Stimulated activated CD4-positive, alpha-beta T cell treated with anti-CD3 and anti-CD28 coated beads, TNF-alpha, amount 100 ng/mL, for 48 hours (primary cell): ENCODE measurements around the gene POLE.
"Not testable (repeated sequence)": the region's sequence is repeated elsewhere in the genome, so short reads cannot be mapped to it uniquely, and the experiment has no call there.

Experiments used
- DNase-seq, 3 donors: peaks; one replicate each; pipeline ENCODE4 v3.0.0-alpha.2; 2020; ENCODE audit warnings: low read depth in 3 of 3

Gene POLE

DNA sequence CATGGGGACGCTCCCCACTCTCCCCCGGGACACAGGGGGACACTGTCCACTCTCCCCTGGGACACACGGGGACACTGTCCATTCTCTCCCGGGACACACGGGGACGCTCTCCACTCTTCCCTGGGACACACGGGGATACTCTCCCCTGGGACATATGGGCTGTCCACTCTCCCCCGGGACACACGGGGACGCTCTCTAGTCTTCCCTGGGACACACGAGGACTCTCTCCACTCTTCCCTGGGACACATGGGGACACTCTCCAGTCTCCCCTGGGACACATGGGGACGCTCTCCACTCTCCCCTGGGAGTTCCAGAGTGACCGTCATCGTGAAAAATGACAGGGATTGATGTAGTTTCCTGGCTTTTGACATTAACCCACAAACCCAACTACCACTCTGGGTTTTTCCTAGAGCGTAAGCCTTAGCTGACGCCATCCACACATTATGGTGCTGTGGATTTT is 71.5 kb downstream of the POLE start:
- no peak for DNase-seq

DNA sequence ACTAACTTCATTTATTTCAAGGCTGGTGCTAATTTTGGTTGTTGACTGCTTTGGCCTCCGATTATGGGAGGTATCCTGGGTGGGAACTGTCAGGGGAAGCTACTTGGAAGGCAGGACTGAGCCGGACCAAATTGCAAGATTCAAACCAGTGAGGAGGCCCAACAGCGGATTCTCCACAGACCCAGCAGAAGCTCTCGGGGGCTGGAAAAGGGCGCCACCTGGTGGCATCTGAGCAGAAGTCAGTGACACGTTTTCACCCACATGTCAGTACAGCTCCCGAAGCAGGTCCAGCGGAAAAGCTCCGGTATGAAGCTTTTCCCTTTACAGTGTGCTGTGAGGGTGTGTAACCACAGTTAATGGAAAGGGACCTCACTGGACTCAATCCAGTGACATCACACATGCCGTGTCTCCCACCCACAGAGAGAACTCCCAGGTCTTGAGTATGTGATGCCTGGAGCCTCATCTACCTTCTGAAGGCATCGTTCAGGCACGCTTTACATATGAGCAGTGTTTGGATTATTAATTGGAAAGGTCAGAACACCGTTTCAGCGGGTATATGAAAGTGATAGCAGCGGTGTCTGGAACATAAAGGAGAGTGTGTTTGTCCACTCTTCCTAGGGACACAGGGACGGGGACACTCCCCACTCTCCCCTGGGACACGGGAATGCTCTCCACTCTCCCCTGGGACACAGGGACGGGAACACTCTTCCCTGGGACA is 72.1 kb downstream of the POLE start:
- DNase-seq, result peak; percentile 61 to 73 (median 70)

- DNase-seq, result no peak
Measured at GRCh38 chr12:132614029-132614428, 73.1 kb downstream of the POLE start.

DNA sequence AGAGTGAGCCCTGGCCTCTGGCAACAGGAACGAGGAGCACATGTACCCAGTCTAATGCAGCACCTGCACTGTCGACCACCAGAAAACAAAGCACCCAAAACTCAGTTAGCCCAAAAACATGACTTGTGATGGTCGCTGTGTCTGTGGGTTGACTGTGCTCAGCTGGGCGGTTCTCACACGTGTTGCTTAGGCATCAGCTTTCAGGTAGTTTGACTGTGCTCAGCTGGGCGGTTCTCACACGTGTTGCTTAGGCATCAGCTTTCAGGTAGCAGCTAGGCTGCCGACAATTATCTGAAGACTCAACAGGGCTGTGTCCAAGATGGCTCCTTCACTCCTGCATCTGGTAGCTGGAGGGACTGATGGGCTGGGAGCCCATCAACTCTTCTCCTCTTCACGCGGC is 75.5 kb downstream of the POLE start:
- DNase-seq, result no peak

- DNase-seq, result no peak
Measured at GRCh38 chr12:132610866-132611602, 76.1 kb downstream of the POLE start.

GRCh38 chr12:132610051-132610759 is 76.9 kb downstream of the POLE start, which contains the start of gene LRCOL1:
Gene LRCOL1, minus strand, starts transcription at chr12:132610582. Its CDS starts 4,331 bp downstream, at chr12:132606251.
- no peak for DNase-seq

GRCh38 chr12:132608231-132609171 is 78.6 kb downstream of the POLE start:
- DNase-seq, result no peak

GRCh38 chr12:132606927-132607326 is 80.2 kb downstream of the POLE start:
- no peak for DNase-seq

DNA sequence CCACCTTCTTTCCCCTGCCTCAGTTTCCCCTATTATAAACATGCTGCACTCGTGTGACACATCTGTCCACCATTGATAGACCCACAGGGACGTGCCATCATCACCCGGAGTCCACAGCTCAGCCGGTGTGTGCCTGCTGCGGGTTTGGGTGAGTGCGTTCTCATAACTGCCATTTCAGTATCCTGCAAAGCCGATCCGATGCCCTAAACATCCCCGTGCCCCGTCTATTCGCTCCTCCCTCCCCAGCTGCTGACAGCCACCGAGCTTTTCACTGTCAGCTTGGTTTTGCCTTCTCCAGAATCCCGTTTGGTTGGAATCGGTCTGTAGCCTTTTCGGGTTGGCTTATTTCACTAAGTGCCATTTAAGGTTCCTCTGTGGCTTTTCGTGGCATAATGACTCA is 80.7 kb downstream of the POLE start:
- DNase-seq, result no peak

DNA sequence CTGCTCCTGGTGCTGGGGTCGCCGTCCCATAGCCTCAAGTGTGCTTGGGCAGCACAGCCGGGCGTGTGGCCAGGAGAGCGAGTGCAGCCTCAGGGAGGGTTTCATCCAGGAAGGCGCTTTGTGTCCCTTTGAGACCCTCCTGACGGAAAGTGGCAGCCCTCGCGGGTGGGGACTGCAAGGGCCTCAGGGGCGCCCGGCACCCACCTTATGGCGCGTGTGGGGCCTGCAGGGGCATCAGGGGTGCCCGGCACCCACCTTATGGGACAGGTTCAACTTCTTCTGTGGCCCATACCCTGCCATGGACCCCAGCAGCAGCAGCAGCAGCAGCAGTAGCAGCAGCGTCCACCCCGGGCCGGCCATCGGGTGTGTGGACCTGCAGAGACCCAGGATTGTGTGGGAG is 81.2 kb downstream of the POLE start:
- no peak for DNase-seq

DNA sequence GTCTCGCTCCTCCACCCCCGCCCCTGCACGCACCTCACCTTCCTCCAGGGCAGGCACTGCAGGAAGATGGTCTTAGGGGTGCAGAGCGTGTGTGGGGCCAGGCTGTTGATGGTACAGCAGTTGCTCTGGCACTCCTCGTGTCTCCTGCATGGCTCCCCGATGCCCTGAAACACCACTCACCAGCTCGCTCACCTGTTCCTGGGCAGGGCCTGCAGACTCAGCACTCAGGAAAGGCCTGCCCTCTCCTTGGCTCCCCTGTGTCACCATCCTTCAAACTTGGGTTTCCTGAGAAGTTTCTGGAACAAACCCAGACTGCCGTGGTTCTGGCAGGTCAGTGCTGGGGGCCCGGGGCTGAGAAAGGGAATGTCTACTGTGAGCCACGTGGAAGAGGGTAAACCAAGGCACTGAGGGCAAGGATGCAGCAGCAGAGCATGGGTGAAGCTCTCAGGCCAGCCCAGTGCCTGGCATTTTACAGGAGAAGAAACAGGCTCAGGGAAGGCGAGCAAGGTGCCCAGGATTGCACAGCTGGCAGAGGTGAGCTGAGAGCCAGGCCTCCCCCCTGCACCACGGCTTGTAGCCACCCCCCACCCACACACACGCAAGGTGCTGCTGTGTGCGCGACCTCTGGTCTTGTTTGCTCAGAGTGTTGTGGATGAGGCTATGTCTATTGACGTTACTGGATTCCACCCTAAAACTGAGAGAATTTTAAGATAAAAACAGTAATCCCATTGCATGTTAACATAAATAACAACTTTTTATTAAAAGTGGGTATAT is 82.3 kb downstream of the POLE start:
- no peak for DNase-seq

DNA sequence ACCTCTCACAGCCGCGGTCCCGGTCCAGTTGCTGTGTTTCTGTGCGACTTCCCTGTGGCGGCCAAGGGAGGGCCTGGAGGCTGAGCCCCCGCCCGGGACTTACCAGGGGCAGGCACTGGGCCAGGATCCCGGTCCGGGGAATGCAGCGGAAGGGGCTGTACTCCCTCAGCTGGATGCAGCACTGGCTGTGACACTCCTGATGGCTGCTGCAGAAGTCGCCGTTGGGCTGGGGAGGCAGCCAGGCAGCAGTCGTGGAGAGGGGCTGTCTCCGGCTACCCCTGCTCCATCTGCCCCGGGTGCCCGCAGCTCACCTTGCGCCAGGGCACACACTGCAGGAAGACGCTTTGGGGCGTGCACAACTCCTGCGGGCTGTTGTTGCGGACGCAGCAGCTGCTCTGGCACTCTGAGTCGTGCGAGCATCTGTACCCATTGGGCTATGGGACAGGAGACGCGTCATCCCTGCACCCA is 83.0 kb downstream of the POLE start:
- DNase-seq, result no peak

GRCh38 chr12:132603240-132604150 is 83.6 kb downstream of the POLE start:
- DNase-seq, result no peak

- no peak for DNase-seq
Measured at GRCh38 chr12:132602572-132603239, 84.4 kb downstream of the POLE start.

GRCh38 chr12:132601171-132601883 is 85.8 kb downstream of the POLE start:
- DNase-seq, result no peak

- DNase-seq, result no peak
Measured at GRCh38 chr12:132600048-132601032, 86.8 kb downstream of the POLE start.

- not testable (repeated sequence) for DNase-seq
Measured at GRCh38 chr12:132599502-132599901, 87.6 kb downstream of the POLE start.
